ENCODE measurements around the gene SDCCAG8. TPM values are rescaled to one million over a fixed set of nuclear protein-coding genes. Genes with fewer than 3 reads are reported as not detected.

The SDCCAG8 gene
- total RNA-seq, 1 donor from 2014 or later: 24.5 TPM

GRCh38 chr1:243420016-243420945 is 164.4 kb downstream of the SDCCAG8 start:
- peaks cover 9% of the 10 kb centered on the region for H3K36me3 Mint-ChIP-seq (ENCODE audit: low read depth, unreplicated experiment)
- Histone ChIP-seq H3K27ac (ENCODE audit: low read depth, low read length) (no peak overlapping the region), H3K4me2 (ENCODE audit: low read length) (peak overlapping the region; percentile 92), H3K9me3 (ENCODE audit: insufficient read depth, low read depth, low read length) (no peaks in the 10 kb centered on the region), H3K79me2 (ENCODE audit: insufficient read depth, low read length) (no peaks in the 10 kb centered on the region), H3K27me3 (ENCODE audit: insufficient read depth, low read length) (no peaks in the 10 kb centered on the region), H3K4me1 (ENCODE audit: insufficient read depth, low read length) (peaks cover 16% of the 10 kb centered on the region), H2AFZ (ENCODE audit: low read depth, low read length) (no peak overlapping the region), H3K9ac (ENCODE audit: low read length) (peak overlapping the region; percentile 84), H4K20me1 (ENCODE audit: insufficient read depth, low read length) (no peaks in the 10 kb centered on the region), H3K36me3 (ENCODE audit: insufficient read depth, low read length) (peaks cover 11% of the 10 kb centered on the region), H3K4me3 (ENCODE audit: insufficient read depth, low read depth, low read length) (no peak overlapping the region)
- H3K27me3 Mint-ChIP-seq (ENCODE audit: low read depth, unreplicated experiment): no peaks in the 10 kb centered on the region
- DNase-seq (ENCODE audit: low read depth): no peak
- H3K9me3 Mint-ChIP-seq (ENCODE audit: unreplicated experiment): no peaks in the 10 kb centered on the region
- no peak for FAIRE-seq
- H3K4me3 Mint-ChIP-seq (ENCODE audit: unreplicated experiment): no peak overlapping the region
- no peak for TF ChIP-seq CTCF (IDR thresholded peaks at IDR 0.05; ENCODE audit: insufficient read depth, low read depth, low read length)
- no peak for TF ChIP-seq EZH2 (IDR thresholded peaks at IDR 0.05; ENCODE audit: insufficient read depth, low read length)
- H3K27ac Mint-ChIP-seq (ENCODE audit: unreplicated experiment): no peak overlapping the region
- peaks cover 12% of the 10 kb centered on the region for H3K4me1 Mint-ChIP-seq (ENCODE audit: low read depth, unreplicated experiment)

- Histone ChIP-seq H3K79me2 (ENCODE audit: insufficient read depth, low read length) (no peaks in the 10 kb centered on the region), H3K4me2 (ENCODE audit: low read length) (peak overlapping the region; percentile 92), H3K4me1 (ENCODE audit: insufficient read depth, low read length) (peaks cover 16% of the 10 kb centered on the region), H3K9ac (ENCODE audit: low read length) (peak overlapping the region; percentile 84), H3K27me3 (ENCODE audit: insufficient read depth, low read length) (no peaks in the 10 kb centered on the region), H3K4me3 (ENCODE audit: insufficient read depth, low read depth, low read length) (peak overlapping the region; percentile 61), H3K9me3 (ENCODE audit: insufficient read depth, low read depth, low read length) (no peaks in the 10 kb centered on the region), H3K36me3 (ENCODE audit: insufficient read depth, low read length) (peaks cover 11% of the 10 kb centered on the region), H4K20me1 (ENCODE audit: insufficient read depth, low read length) (no peaks in the 10 kb centered on the region), H2AFZ (ENCODE audit: low read depth, low read length) (peak overlapping the region; percentile 59), H3K27ac (ENCODE audit: low read depth, low read length) (peak overlapping the region; percentile 83)
- Mint-ChIP-seq H3K27ac (ENCODE audit: unreplicated experiment) (peak overlapping the region; percentile 1), H3K4me1 (ENCODE audit: low read depth, unreplicated experiment) (peaks cover 12% of the 10 kb centered on the region), H3K9me3 (ENCODE audit: unreplicated experiment) (no peaks in the 10 kb centered on the region), H3K27me3 (ENCODE audit: low read depth, unreplicated experiment) (no peaks in the 10 kb centered on the region), H3K4me3 (ENCODE audit: unreplicated experiment) (no peak overlapping the region), H3K36me3 (ENCODE audit: low read depth, unreplicated experiment) (peaks cover 6% of the 10 kb centered on the region)
- TF ChIP-seq CTCF (IDR thresholded peaks at IDR 0.05; ENCODE audit: insufficient read depth, low read depth, low read length) (no peak), EZH2 (IDR thresholded peaks at IDR 0.05; ENCODE audit: insufficient read depth, low read length) (no peak)
- DNase-seq (ENCODE audit: low read depth): peak; percentile 33
- peak; percentile 45 for FAIRE-seq
Observed at GRCh38 chr1:243420946-243421685, 165.3 kb downstream of the SDCCAG8 start.

Data from astrocyte (in vitro differentiated cells and primary cell).